ACHN (cell line): ENCODE results near the gene C2orf92.
"Not testable (repeated sequence)": the region's sequence is repeated elsewhere in the genome, so short reads cannot be mapped to it uniquely, and the experiment has no call there.

Experiments used
- DNase-seq: peaks from one replicate; pipeline ENCODE4 v3.0.0-alpha.2; 2015
- in situ Hi-C: cut with HindIII; loops from 2 replicates; pipeline ENCODE4 v1.10.0; 2017; ENCODE audit warnings: low sequenced_read_pairs, low pct_ligation_motif_present, low pct_unique_long_range_greater_than_20kb

Gene C2orf92

GRCh38 chr2:97658691-97659157, 10.8 kb upstream of the C2orf92 start:
- no peak for DNase-seq
- in situ Hi-C loops: no loop called here

- in situ Hi-C loops: no loop called here
- no peak for DNase-seq
Measured at GRCh38 chr2:97659256-97660043, 10.1 kb upstream of the C2orf92 start.

- in situ Hi-C loops: no loop called here
- DNase-seq: no peak
Measured at GRCh38 chr2:97660044-97660774, 9.3 kb upstream of the C2orf92 start.

- in situ Hi-C loops: no loop called here
- no peak for DNase-seq
Measured at GRCh38 chr2:97660775-97661389, 8.6 kb upstream of the C2orf92 start.

GRCh38 chr2:97661927-97662326, 7.6 kb upstream of the C2orf92 start:
- in situ Hi-C loops: no loop called here
- no peak for DNase-seq

GRCh38 chr2:97662386-97662894, 7.1 kb upstream of the C2orf92 start:
- in situ Hi-C loops: no loop called here
- DNase-seq: no peak

- peak; percentile 92 for DNase-seq
- in situ Hi-C loops: no loop called here
Measured at GRCh38 chr2:97662895-97663625, 6.5 kb upstream of the C2orf92 start.

GRCh38 chr2:97663626-97663961, 5.9 kb upstream of the C2orf92 start:
- in situ Hi-C loops: no loop called here
- DNase-seq: no peak

GRCh38 chr2:97663962-97664635, 5.4 kb upstream of the C2orf92 start, which contains the start of gene ACTR1B:
TSS of gene ACTR1B (minus strand) at chr2:97664044. CDS start at chr2:97663890, 154 bp downstream.
- peak; percentile 99 for DNase-seq
- in situ Hi-C loops: no loop called here

- in situ Hi-C loops: no loop called here
- peak; percentile 57 for DNase-seq
Measured at GRCh38 chr2:97664636-97664970, 4.9 kb upstream of the C2orf92 start.

- no peak for DNase-seq
- in situ Hi-C loops: no loop called here
Measured at GRCh38 chr2:97670471-97670870, 958 bp downstream of the C2orf92 start.

- in situ Hi-C loops: no loop called here
- DNase-seq: no peak
Measured at GRCh38 chr2:97671526-97671925, 2.0 kb downstream of the C2orf92 start.

- in situ Hi-C loops, DNase-seq: not testable (repeated sequence)
Measured at GRCh38 chr2:97672606-97673140, 3.2 kb downstream of the C2orf92 start.

GRCh38 chr2:97673182-97673914, 3.8 kb downstream of the C2orf92 start:
- no peak for DNase-seq
- in situ Hi-C loops: no loop called here

GRCh38 chr2:97673915-97674283, 4.4 kb downstream of the C2orf92 start:
- no peak for DNase-seq
- in situ Hi-C loops: no loop called here

- no peak for DNase-seq
- in situ Hi-C loops: no loop called here
Measured at GRCh38 chr2:97675430-97676113, 6.1 kb downstream of the C2orf92 start.

- in situ Hi-C loops: no loop called here
- DNase-seq: no peak
Measured at GRCh38 chr2:97676620-97677019, 7.1 kb downstream of the C2orf92 start.
